ENCODE results near the gene GALNS.

DNA sequence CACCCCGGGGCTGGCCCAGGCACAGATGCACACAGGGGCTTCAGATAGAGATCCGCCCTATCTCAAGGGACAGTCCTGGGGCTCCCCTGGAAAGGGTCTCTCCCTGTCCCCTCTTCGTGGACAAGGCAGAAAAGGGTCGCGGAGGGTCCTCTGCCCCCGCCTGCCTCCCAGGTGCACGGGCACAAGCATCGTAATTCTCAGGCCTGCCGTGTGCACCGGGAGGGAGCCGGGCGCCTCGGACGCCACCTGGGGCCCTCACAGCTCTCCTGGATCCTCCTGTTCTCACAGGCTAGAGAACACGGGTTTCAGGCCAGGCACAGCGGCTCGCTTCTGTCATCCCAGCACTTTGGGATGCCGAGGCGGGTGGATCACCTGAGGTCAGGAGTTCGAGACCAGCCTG lies 21.6 kb upstream of the GALNS start:
- TF ChIP-seq, protein P1, sequence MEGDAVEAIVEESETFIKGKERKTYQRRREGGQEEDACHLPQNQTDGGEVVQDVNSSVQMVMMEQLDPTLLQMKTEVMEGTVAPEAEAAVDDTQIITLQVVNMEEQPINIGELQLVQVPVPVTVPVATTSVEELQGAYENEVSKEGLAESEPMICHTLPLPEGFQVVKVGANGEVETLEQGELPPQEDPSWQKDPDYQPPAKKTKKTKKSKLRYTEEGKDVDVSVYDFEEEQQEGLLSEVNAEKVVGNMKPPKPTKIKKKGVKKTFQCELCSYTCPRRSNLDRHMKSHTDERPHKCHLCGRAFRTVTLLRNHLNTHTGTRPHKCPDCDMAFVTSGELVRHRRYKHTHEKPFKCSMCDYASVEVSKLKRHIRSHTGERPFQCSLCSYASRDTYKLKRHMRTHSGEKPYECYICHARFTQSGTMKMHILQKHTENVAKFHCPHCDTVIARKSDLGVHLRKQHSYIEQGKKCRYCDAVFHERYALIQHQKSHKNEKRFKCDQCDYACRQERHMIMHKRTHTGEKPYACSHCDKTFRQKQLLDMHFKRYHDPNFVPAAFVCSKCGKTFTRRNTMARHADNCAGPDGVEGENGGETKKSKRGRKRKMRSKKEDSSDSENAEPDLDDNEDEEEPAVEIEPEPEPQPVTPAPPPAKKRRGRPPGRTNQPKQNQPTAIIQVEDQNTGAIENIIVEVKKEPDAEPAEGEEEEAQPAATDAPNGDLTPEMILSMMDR (conservative IDR thresholded peaks at IDR 0.05; ENCODE audit: low read length): no peak
- no peak for TF ChIP-seq EZH2phosphoT487 (IDR thresholded peaks at IDR 0.05; ENCODE audit: borderline replicate concordance)

All from Loucy (cell line).